Smooth muscle cell (in vitro differentiated cells): ENCODE results near the gene SLC7A11. TPM values are rescaled to one million over a fixed set of nuclear protein-coding genes. Genes with fewer than 3 reads are reported as not detected.
A peak's percentile ranks its signal among the peaks of the same experiment; 100 is the strongest.

ENCODE experiments used
- DNase-seq: peaks from one replicate; lab custom pipeline; 2025; ENCODE audit not compliant: unreplicated experiment; lab: John Stamatoyannopoulos, UW
- H2AFZ ChIP-seq: fragments of 200-600 bp; sonication (generic); 2 replicates; pipeline ENCODE4 v1.6.0; 2016; ENCODE audit warnings: antibody characterized with exemption, low read depth, mild to moderate bottlenecking
- H3F3A ChIP-seq: fragments of 200-600 bp; sonication (generic); 2 replicates; pipeline ENCODE4 v1.6.0; 2017; ENCODE audit warnings: antibody characterized with exemption, low read depth
- H3K27ac ChIP-seq: fragments of 200-600 bp; sonication (generic); 2 replicates; pipeline ENCODE4 v1.5.1; 2016; ENCODE audit warnings: low read depth, mild to moderate bottlenecking
- H3K27me3 ChIP-seq: fragments of 200-600 bp; sonication (generic); 2 replicates; pipeline ENCODE4 v1.6.1; 2016; ENCODE audit warnings: low read depth, mild to moderate bottlenecking
- H3K36me3 ChIP-seq: fragments of 200-600 bp; sonication (generic); 2 replicates; pipeline ENCODE4 v1.5.1; 2016; ENCODE audit warnings: low read depth
- H3K4me1 ChIP-seq: fragments of 200-600 bp; sonication (generic); 2 replicates; pipeline ENCODE4 v1.5.1; 2016; ENCODE audit warnings: low read depth
- H3K4me2 ChIP-seq: fragments of 200-600 bp; sonication (generic); 2 replicates; pipeline ENCODE4 v1.6.0; 2016; ENCODE audit warnings: mild to moderate bottlenecking
- H3K4me3 ChIP-seq: fragments of 200-600 bp; sonication (generic); 2 replicates; pipeline ENCODE4 v1.5.1; 2016; ENCODE audit warnings: mild to moderate bottlenecking
- H3K79me2 ChIP-seq: fragments of 200-600 bp; sonication (generic); 2 replicates; pipeline ENCODE4 v1.6.0; 2016; ENCODE audit warnings: low read depth, mild to moderate bottlenecking
- H3K9ac ChIP-seq: fragments of 200-600 bp; sonication (generic); 2 replicates; pipeline ENCODE4 v1.6.0; 2016; ENCODE audit warnings: low read depth
- H3K9me3 ChIP-seq: fragments of 200-600 bp; sonication (generic); replicated peaks from 2 replicates; pipeline ENCODE4 v1.5.1; 2016; ENCODE audit warnings: low read depth
- H4K20me1 ChIP-seq: fragments of 200-600 bp; sonication (generic); 2 replicates; pipeline ENCODE4 v1.6.0; 2016; ENCODE audit warnings: low read depth
- CTCF ChIP-seq: fragments of 200-600 bp; sonication (generic); IDR thresholded peaks from 2 replicates; pipeline ENCODE4 v1.5.1; 2017; ENCODE audit warnings: borderline replicate concordance, mild to moderate bottlenecking, antibody characterized with exemption; ENCODE audit not compliant: insufficient read depth, poor library complexity, severe bottlenecking
- WGBS: methylation state at CpG from one replicate; pipeline ENCODE4 v1.1.7; 2016; ENCODE audit warnings: low lambda C conversion rate; 5-methylcytosine and 5-hydroxymethylcytosine counted together
- polyA plus RNA-seq: library from polyadenylated mRNA; unstranded; fragments of >200 nt; fragmentation: Nextera tagmentation; extraction: Ambion mirVana; gene quantifications from 2 replicates; pipeline ENCODE4 v1.2.1, GENCODE V29; 2016
- total RNA-seq: library from RNA; depleted of rRNA; stranded (reverse); fragments of >200 nt; gene quantifications from 2 replicates; pipeline ENCODE4 v1.2.3, GENCODE V29; 2014

The SLC7A11 gene
- total and polyA plus RNA-seq, 2 experiments from 2014 or later = 1.1 to 13.9 TPM

DNA sequence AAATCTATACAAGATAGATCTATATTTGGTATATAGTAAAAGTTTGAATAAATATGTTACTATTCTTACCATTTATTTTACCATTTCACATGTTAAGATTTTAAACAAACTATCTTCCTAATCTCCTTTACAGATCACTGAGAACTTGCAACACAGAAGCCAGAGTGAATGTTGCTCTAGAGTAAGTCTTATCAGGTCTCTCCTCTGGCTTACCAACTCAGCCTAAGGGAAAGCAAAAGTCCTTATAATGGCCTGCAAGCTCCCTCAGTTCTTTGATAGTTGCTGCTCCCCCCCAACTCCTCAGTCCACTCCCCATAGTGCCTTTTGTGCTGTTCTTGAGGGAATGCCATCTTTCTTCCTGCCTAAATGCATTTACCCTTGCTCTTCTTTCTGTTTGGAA is 25.7 kb upstream of the SLC7A11 start:
- no peaks in the 10 kb centered on the region for H3K9me3 ChIP-seq
- H3K9ac ChIP-seq = no peak overlapping the region
- peaks cover 6% of the 10 kb centered on the region for H3F3A ChIP-seq
- H3K27me3 ChIP-seq = no peaks in the 10 kb centered on the region
- H3K27ac ChIP-seq = no peak overlapping the region
- TF ChIP-seq CTCF = no peak
- H3K4me2 ChIP-seq = no peak overlapping the region
- H3K36me3 ChIP-seq = no peaks in the 10 kb centered on the region
- no peaks in the 10 kb centered on the region for H3K79me2 ChIP-seq
- no peak overlapping the region for H3K4me3 ChIP-seq
- no peaks in the 10 kb centered on the region for H4K20me1 ChIP-seq
- peak overlapping the region; percentile 26 for H2AFZ ChIP-seq
- peaks cover 12% of the 10 kb centered on the region for H3K4me1 ChIP-seq
- no peak for DNase-seq

DNA sequence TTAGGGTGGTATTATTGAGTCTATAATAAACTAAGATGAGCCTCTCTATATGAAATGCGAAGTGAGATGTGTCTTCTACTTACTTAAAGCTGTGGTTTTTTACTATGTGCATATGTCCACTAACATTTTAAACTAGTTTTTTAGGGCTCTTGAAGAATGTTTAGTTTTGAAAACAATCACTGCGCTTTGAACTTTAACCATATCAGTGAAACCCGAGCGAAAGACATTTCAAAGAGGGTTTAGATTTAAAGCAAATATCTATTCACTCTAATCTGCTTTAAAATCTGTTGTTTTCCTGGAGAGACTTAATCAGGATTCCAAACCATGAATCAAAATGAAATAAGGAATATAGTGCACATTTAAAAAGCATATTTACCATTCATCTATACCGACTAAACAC is 24.8 kb upstream of the SLC7A11 start:
- Histone ChIP-seq H3K36me3 (no peaks in the 10 kb centered on the region), H4K20me1 (no peaks in the 10 kb centered on the region), H3K27me3 (no peaks in the 10 kb centered on the region), H3K9me3 (no peaks in the 10 kb centered on the region), H3K79me2 (no peaks in the 10 kb centered on the region), H3K27ac (no peak overlapping the region), H3K4me3 (no peak overlapping the region), H3F3A (peaks cover 6% of the 10 kb centered on the region), H3K9ac (no peak overlapping the region), H2AFZ (peak overlapping the region; percentile 39), H3K4me2 (no peak overlapping the region), H3K4me1 (peaks cover 12% of the 10 kb centered on the region)
- DNase-seq = no peak
- 83% methylated on average over 5 of the region's 5 CpGs for WGBS
- TF ChIP-seq CTCF = no peak

- WGBS = 65% methylated on average over 3 of the region's 3 CpGs
- Histone ChIP-seq H3K27ac (no peak overlapping the region), H3K9me3 (no peaks in the 10 kb centered on the region), H3K27me3 (no peaks in the 10 kb centered on the region), H3K4me2 (no peak overlapping the region), H3K4me3 (no peak overlapping the region), H3K36me3 (no peaks in the 10 kb centered on the region), H3K9ac (no peak overlapping the region), H2AFZ (no peak overlapping the region), H4K20me1 (no peaks in the 10 kb centered on the region), H3K4me1 (peaks cover 5% of the 10 kb centered on the region), H3F3A (no peaks in the 10 kb centered on the region), H3K79me2 (no peaks in the 10 kb centered on the region)
- TF ChIP-seq CTCF = no peak
- DNase-seq = no peak
These were observed 21.2 kb upstream of the SLC7A11 start for GRCh38 chr4:138263247-138263816.

DNA sequence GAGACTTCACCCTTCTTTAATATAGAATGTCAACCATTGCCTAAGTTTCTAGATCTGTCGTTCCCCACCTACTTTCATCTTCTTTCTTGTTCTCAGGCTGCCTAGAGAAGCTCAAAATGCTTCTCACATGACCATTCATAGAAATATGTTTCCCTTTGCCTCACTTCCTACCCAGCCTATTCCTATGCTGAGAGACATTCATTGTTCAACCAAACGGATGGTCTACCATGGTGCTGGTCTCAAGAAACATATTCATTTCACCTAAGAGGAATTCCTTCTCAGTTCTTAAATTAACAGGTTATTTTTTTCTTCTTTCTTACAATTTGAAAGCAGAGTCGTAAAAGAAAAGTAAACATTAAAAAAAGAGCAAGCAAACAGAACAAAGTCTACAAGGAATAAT is 20.3 kb upstream of the SLC7A11 start:
- Histone ChIP-seq H3K9ac (no peak overlapping the region), H3K9me3 (no peaks in the 10 kb centered on the region), H3K4me3 (no peak overlapping the region), H4K20me1 (no peaks in the 10 kb centered on the region), H3K4me1 (no peaks in the 10 kb centered on the region), H3F3A (no peaks in the 10 kb centered on the region), H3K27ac (no peak overlapping the region), H3K27me3 (no peaks in the 10 kb centered on the region), H2AFZ (no peak overlapping the region), H3K79me2 (no peaks in the 10 kb centered on the region), H3K36me3 (no peaks in the 10 kb centered on the region), H3K4me2 (no peak overlapping the region)
- no peak for TF ChIP-seq CTCF
- DNase-seq = no peak
- WGBS = 89% methylated on average over 3 of the region's 3 CpGs
